Measurements from ENCODE around the gene ADAMTSL5.
"Not testable (repeated sequence)": the region's sequence is repeated elsewhere in the genome, so short reads cannot be mapped to it uniquely, and the experiment has no call there.

The ADAMTSL5 gene

GRCh38 chr19:1533510-1534150, 20.8 kb upstream of the ADAMTSL5 start:
- H3K4me3 ChIP-seq (ENCODE audit: low read length), result no peak overlapping the region
- no peak for DNase-seq (ENCODE audit: low read depth, low spot score)

GRCh38 chr19:1532003-1532402, 19.2 kb upstream of the ADAMTSL5 start:
- H3K4me3 ChIP-seq (ENCODE audit: low read length), result no peak overlapping the region
- DNase-seq (ENCODE audit: low read depth, low spot score), result no peak

GRCh38 chr19:1531587-1531986, 18.8 kb upstream of the ADAMTSL5 start:
- no peak overlapping the region for H3K4me3 ChIP-seq (ENCODE audit: low read length)
- no peak for DNase-seq (ENCODE audit: low read depth, low spot score)

DNA sequence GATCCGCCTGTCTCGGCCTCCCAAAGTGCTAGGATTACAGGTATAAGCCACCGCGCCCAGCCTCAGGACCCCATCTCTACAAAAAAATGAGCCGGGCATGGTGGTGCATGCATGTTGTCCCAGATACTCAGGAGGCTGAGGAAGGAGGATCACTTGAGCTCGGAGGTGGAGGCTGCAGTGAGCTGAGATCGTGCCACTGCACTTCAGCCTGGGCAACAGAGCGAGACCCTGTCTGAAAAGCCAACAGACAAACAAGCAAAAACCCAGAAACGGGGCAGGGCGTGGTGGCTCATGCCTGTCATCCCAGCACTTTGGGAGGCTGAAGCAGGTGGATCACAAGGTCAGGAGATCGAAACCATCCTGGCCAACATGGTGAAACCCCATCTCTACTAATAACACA, 18.0 kb upstream of the ADAMTSL5 start:
- H3K4me3 ChIP-seq (ENCODE audit: low read length); DNase-seq (ENCODE audit: low read depth, low spot score): not testable (repeated sequence)

GRCh38 chr19:1529430-1529816, 16.6 kb upstream of the ADAMTSL5 start:
- no peak overlapping the region for H3K4me3 ChIP-seq (ENCODE audit: low read length)
- DNase-seq (ENCODE audit: low read depth, low spot score), result no peak

- DNase-seq (ENCODE audit: low read depth, low spot score), result no peak
- no peak overlapping the region for H3K4me3 ChIP-seq (ENCODE audit: low read length)
Observed at GRCh38 chr19:1528596-1529429, 16.0 kb upstream of the ADAMTSL5 start.

GRCh38 chr19:1527650-1528309, 15.0 kb upstream of the ADAMTSL5 start:
- DNase-seq (ENCODE audit: low read depth, low spot score), result no peak
- H3K4me3 ChIP-seq (ENCODE audit: low read length), result no peak overlapping the region

GRCh38 chr19:1526979-1527649, 14.3 kb upstream of the ADAMTSL5 start:
- no peak for DNase-seq (ENCODE audit: low read depth, low spot score)
- H3K4me3 ChIP-seq (ENCODE audit: low read length), result no peak overlapping the region

DNA sequence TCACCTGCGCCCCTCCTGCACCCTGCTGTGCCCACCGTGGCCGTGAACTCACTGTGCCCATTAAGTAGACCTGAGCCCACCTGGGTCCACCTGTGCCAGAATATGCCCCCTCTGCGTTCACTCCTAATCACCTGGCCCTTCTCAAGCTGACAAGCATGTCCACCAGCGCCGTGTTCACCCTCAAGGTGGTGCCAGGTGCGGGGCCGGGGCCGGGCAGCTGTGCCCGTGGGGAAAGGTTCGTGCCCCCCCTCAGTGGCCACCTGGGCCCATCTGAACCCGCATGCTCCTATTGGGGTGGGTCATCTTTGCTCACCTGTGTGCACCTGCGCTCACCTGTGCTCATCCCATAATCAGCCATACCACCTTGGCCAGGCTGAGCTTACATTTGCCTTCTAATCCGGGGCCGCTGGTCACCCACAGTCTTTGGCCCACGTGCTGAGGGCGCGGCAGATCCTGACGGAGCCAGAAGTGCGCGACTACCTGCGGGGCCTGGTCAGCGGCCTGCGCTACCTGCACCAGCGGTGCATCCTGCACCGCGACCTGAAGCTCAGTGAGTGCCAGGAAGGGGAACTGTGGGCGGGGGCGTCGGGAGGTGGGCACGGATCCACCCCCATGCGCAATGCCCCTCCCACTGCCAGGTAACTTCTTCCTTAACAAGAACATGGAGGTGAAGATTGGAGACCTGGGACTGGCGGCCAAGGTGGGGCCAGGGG, 13.4 kb upstream of the ADAMTSL5 start:
- H3K4me3 ChIP-seq (ENCODE audit: low read length), result no peak overlapping the region
- no peak for DNase-seq (ENCODE audit: low read depth, low spot score)

- no peak for DNase-seq (ENCODE audit: low read depth, low spot score)
- no peak overlapping the region for H3K4me3 ChIP-seq (ENCODE audit: low read length)
Observed at GRCh38 chr19:1525343-1525742, 12.5 kb upstream of the ADAMTSL5 start.

DNA sequence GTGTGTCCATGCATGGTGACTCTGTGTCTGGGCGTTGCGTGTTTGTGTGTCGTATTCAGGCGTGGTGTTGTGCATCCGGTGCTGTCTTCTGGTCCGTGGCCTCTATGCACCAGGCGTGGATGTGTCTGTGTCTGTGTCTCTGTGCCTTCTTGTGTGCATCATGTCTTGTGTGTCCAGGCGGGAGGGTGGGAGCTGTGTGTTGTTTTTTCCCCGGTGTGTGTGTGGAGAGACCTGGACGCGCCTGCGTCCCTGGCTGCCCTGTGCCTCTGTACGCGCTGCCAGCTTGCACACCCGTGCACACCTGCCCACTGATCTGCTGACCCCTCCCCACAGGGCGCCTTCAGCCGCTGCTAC, 12.1 kb upstream of the ADAMTSL5 start:
- DNase-seq (ENCODE audit: low read depth, low spot score), result no peak

GRCh38 chr19:1524287-1524971, 11.6 kb upstream of the ADAMTSL5 start:
- H3K4me3 ChIP-seq (ENCODE audit: low read length), result no peak overlapping the region
- DNase-seq (ENCODE audit: low read depth, low spot score), result no peak

More for the DNA sequence above, 12.1 kb upstream of the ADAMTSL5 start:
- H3K4me3 ChIP-seq (ENCODE audit: low read length), result no peak overlapping the region

DNA sequence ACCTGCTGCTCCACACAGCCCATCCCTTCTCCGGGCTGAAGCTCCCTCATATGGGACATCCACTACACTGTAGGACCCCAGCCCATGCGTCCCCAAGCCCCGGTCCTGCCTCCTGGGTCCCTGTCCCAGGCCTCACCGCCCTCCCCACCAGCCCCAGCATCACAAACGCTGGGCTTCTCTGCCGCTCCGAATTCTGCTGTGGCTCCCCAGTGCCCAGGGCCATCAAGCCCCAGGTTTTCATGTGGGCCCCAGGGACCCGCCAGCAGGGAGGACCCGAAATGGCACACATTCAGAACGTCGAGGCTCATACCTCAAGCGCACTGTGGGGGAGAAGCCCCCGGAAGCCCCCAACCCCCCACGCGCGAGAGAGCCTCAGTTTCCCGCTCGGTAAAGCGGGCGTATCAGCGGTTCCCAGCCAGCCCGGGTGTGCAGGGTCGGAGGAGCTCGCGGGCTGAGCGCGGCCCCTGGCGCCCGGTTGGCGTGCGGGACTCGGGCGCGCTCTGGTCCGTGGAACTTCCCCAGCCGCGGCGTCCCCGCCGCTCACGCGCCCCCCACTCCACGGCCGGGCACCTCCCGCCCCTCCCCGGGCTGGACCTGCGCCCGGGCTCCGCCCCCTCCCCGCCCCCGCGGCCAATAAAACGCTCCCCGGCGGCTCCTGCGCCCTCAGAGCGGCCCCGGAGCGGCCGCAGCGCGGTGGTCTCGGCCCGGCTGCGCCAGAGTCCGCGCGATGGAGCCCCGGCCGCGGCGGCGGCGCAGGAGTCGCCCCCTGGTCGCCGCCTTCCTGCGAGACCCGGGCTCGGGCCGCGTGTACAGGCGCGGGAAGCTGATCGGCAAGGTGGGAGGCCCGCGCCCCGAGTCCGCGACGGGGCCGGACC, 10.8 kb upstream of the ADAMTSL5 start, which contains the start of gene PLK5:
TSS of gene PLK5 (plus strand) at position 666 of the 875 bp plus-strand sequence. CDS start 2,920 bp downstream, outside the sequence.
- no peak for DNase-seq (ENCODE audit: low read depth, low spot score)
- no peak within 1 kb of the TSS for H3K4me3 ChIP-seq (ENCODE audit: low read length)

DNA sequence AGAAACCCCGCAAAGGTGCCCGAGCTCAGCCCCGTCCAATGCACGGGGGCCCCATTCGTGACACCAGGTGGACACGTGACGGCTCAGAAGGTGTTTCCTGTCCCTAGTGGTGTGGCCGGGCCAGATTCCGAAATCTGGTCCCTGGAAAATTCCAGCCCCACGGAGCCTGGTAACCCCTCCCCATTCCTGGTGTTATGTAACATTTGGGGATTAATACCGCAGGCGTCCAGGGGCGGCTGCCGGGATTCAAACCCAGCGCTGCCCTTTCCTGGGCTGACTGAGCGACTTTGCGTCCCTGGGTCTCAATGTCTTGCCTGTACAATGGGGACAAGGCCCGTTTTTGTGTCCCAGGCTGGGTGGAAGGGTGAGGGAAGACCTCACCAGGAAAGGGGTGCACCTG, 10.0 kb upstream of the ADAMTSL5 start:
- no peak for DNase-seq (ENCODE audit: low read depth, low spot score)
- H3K4me3 ChIP-seq (ENCODE audit: low read length), result no peak overlapping the region

- H3K4me3 ChIP-seq (ENCODE audit: low read length), result no peak overlapping the region
- no peak for DNase-seq (ENCODE audit: low read depth, low spot score)
Observed at GRCh38 chr19:1522061-1522460, 9.2 kb upstream of the ADAMTSL5 start.

DNA sequence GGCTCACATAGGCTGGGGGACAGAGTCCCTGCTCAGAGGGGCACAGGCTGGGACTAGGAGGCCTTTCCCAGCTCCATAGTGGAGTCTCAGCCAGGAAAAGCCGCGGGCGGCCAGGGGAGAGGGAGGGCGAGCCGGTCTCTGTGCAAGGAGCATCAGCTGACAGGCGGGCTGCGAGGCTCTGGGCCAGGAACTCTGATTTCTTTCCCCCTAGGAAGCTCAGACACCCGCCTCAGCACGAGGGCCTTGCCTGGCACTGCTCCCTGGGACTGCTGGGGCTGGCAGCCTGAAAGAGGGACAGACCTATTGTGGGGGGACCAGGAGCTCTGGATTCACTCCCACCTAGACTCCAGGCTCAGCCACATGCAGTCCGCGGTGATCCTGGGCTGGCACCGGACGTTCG, 8.8 kb upstream of the ADAMTSL5 start:
- no peak for DNase-seq (ENCODE audit: low read depth, low spot score)

GRCh38 chr19:1520203-1520780, 7.5 kb upstream of the ADAMTSL5 start:
- no peak for DNase-seq (ENCODE audit: low read depth, low spot score)
- H3K4me3 ChIP-seq (ENCODE audit: low read length), result no peak overlapping the region

More for the DNA sequence above, 8.8 kb upstream of the ADAMTSL5 start:
- H3K4me3 ChIP-seq (ENCODE audit: low read length), result no peak overlapping the region
